Measurements from ENCODE around the gene RPS6KA3. TPM values are rescaled to one million over a fixed set of nuclear protein-coding genes. Genes with fewer than 3 reads are reported as not detected.

RPS6KA3 gene
- total RNA-seq, 1 experiment from 2014 or later = 14.6 TPM

GRCh38 chrX:20205927-20206708 is 60.6 kb downstream of the RPS6KA3 start:
- peaks cover 6% of the 10 kb centered on the region for H3K4me1 Mint-ChIP-seq

GRCh38 chrX:20204351-20204750 is 62.4 kb downstream of the RPS6KA3 start:
- H3K27ac Mint-ChIP-seq = no peak overlapping the region
- H3K9me3 Mint-ChIP-seq = no peaks in the 10 kb centered on the region
- H3K36me3 Mint-ChIP-seq = peaks cover 7% of the 10 kb centered on the region; the same call in 1 of the 2 replicates
- H3K4me3 Mint-ChIP-seq = no peak overlapping the region
- CTCF ChIA-PET = no interaction called here
- H3K4me1 Mint-ChIP-seq = no peaks in the 10 kb centered on the region
- POLR2A ChIA-PET = no interaction called here
- ATAC-seq (no peak), DNase-seq (ENCODE audit: low spot score) (no peak)
- no peaks in the 10 kb centered on the region for H3K27me3 Mint-ChIP-seq (ENCODE audit: low read depth)
- TF ChIP-seq CREB1 (CRISPR knock-in tag; IDR thresholded peaks at IDR 0.05) (no peak), IRF2 (CRISPR knock-in tag; IDR thresholded peaks at IDR 0.05; ENCODE audit: borderline replicate concordance, low read depth) (no peak), E2F1 (CRISPR knock-in tag; IDR thresholded peaks at IDR 0.05) (no peak), GABPB1 (CRISPR knock-in tag; IDR thresholded peaks at IDR 0.05) (no peak), HMGA2 (CRISPR knock-in tag; IDR thresholded peaks at IDR 0.05) (no peak), STAT6 (CRISPR knock-in tag; conservative IDR thresholded peaks at IDR 0.05; ENCODE audit: low read depth) (no peak), PRDM15 (CRISPR knock-in tag; IDR thresholded peaks at IDR 0.05) (no peak), MYBL2 (CRISPR knock-in tag; IDR thresholded peaks at IDR 0.05) (no peak), JAZF1 (CRISPR knock-in tag; IDR thresholded peaks at IDR 0.05) (no peak), MAX (CRISPR knock-in tag; IDR thresholded peaks at IDR 0.05) (no peak), ATF6 (CRISPR knock-in tag; IDR thresholded peaks at IDR 0.05) (no peak), KAT7 (CRISPR knock-in tag; IDR thresholded peaks at IDR 0.05; ENCODE audit: borderline replicate concordance) (no peak), ZNF138 (CRISPR knock-in tag; conservative IDR thresholded peaks at IDR 0.05) (no peak), ATF1 (CRISPR knock-in tag; IDR thresholded peaks at IDR 0.05) (no peak), OVOL2 (CRISPR knock-in tag; IDR thresholded peaks at IDR 0.05; ENCODE audit: borderline replicate concordance) (no peak)

More at GRCh38 chrX:20205927-20206708, 60.6 kb downstream of the RPS6KA3 start:
- Mint-ChIP-seq H3K4me3 (no peak overlapping the region), H3K36me3 (peaks cover 7% of the 10 kb centered on the region; the same call in 1 of the 2 replicates), H3K27me3 (ENCODE audit: low read depth) (no peaks in the 10 kb centered on the region), H3K9me3 (no peaks in the 10 kb centered on the region), H3K27ac (no peak overlapping the region)
- DNase-seq (ENCODE audit: low spot score) = no peak
- CTCF ChIA-PET = no interaction called here
- TF ChIP-seq USF2 (CRISPR knock-in tag; IDR thresholded peaks at IDR 0.05) = no peak
- TF ChIP-seq MAX (CRISPR knock-in tag; IDR thresholded peaks at IDR 0.05) = no peak
- no peak for TF ChIP-seq JUN (CRISPR knock-in tag; IDR thresholded peaks at IDR 0.05)
- TF ChIP-seq ZNF671 (CRISPR knock-in tag; IDR thresholded peaks at IDR 0.05) = no peak
- no peak for TF ChIP-seq HMGXB4 (CRISPR knock-in tag; IDR thresholded peaks at IDR 0.05)
- no peak for ATAC-seq
- POLR2A ChIA-PET = no interaction called here
